HG02943 (cell line): ENCODE data around the gene OR2M7.
"Not testable (repeated sequence)": the region's sequence is repeated elsewhere in the genome, so short reads cannot be mapped to it uniquely, and the experiment has no call there.

Experiments used
- ATAC-seq: cut with Tn5 transposase; IDR thresholded peaks from one replicate; pipeline ENCODE4 v1.9.1; 2021; ENCODE audit warnings: mild to moderate bottlenecking, low read depth, moderate library complexity; ENCODE audit not compliant: unreplicated experiment

OR2M7 gene, protein sequence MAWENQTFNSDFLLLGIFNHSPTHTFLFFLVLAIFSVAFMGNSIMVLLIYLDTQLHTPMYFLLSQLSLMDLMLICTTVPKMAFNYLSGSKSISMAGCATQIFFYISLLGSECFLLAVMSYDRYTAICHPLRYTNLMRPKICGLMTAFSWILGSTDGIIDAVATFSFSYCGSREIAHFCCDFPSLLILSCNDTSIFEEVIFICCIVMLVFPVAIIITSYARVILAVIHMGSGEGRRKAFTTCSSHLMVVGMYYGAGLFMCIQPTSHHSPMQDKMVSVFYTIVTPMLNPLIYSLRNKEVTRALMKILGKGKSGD

DNA sequence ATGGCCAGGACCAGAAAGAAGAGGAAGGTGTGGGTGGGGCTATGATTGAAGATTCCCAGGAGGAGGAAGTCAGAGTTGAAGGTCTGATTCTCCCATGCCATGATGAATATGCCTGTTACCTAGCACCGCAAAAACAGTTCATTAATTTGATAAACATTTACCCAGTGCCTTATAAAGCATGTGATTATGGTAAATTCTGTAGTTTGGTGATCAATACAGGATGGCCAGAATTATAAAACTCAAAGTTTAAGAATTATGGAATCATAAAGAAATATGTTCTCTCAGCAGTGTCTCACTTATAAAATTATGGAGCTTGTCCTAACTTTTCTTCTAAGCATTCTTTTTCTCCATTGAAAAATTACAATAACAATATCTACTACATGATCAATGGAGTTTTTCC, at the start of gene OR2M7:
Gene OR2M7, minus strand, starts transcription at position 101 of the 400 bp plus-strand sequence. Its CDS starts 0 bp downstream, at position 101.
- no peak for ATAC-seq

DNA sequence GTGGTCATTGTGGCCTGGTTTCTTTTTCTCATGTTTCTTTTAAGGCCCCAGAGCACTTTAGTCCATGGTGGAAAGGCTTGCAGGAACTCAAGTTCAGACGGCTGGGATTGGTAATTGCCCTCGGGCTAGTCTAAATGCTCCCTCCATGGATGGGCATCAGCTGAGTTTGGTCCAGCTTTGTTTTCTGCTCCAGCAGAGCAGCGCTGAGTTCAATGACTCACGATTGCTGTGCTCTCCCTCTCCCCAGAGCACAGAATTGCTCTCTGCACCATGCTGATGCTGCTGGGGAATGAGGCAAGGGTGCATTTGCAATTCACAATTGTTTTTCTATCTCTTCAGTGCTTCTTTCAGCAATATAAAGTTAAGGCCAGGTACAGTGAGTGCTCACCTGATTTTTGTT, 49.4 kb upstream of the OR2M7 start:
- no peak for ATAC-seq

DNA sequence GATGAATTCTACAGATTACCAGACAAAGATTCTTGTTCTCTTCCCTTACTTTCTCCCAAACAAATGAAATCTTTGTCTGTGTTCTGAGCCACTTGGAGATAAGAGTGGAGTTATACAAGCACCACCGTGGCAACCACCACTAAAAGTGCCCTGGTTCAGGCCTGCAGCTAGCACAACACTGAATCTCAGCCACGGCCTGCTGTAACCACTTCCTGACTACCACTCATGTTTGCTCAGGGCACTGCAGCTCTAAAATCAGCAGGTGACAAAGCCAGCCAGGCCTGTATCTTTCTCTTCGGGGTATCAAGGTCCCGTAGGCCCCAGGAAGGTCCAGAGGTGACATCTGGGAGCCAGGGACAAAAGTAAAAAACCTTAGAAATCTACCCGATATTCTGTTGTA, 48.0 kb upstream of the OR2M7 start:
- ATAC-seq = no peak

DNA sequence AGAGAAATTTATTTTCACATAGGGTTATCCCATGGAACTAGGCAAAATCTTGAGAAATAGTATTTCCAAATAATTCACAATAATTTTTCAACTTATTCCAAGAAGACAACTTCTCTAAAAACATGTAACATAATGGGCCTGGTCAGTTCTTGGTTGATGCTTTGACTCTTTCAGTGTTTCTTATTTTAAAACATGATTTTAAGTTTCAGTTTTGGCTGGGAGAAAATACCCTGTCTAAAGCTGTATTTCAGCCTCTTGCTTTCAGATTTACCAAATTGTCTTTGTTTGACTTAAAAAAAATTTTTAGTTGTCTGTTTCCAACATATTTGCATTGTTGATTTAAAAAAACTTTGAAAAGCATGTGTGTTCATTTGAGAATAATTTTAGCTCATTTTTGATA, 42.2 kb upstream of the OR2M7 start:
- ATAC-seq = no peak

DNA sequence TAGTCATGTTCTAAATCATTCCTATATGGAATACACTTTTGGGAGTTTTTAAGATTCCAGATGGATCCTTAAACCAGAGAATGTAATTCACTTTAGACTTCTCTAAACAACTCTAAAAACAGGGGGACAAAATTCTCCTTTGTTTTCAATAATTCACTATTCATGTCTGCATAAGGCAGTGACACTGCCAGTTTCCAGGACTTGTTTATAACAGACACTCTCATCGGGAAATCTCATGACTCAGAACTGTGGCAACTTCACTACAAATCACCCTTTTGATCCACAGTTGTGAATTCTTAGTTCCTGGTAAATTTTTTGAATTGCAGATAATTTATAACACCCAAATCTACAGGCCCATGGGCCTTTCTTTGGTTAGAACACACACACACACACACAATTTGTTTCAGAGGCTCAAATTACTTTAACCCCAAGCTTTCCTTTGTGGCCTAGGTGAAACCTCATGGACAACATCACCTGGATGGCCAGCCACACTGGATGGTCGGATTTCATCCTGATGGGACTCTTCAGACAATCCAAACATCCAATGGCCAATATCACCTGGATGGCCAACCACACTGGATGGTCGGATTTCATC, 36.9 kb upstream of the OR2M7 start, which contains the start of gene OR2T4:
Gene OR2T4, plus strand, starts transcription at position 545 of the 595 bp plus-strand sequence. Its CDS starts 0 bp downstream, at position 545.
- ATAC-seq = no peak

DNA sequence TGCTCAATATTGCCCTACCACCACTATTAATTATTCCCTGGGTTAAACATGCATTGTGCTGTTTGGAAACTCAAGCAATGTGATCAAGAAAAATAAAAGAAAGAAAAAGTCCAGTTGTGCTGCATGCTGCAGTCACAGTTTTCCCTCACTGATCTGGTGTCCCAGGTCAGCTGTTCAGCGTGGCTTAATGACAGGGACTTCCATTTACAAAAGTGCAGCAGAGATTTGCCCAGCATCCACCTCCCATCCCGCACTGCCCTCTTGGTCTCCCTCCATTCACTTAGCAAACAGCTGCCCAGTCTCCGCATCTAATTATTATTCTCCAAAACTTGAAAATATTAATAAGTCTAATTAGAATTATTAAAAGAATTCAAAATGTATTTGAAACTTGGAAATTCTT, 35.0 kb upstream of the OR2M7 start:
- no peak for ATAC-seq

DNA sequence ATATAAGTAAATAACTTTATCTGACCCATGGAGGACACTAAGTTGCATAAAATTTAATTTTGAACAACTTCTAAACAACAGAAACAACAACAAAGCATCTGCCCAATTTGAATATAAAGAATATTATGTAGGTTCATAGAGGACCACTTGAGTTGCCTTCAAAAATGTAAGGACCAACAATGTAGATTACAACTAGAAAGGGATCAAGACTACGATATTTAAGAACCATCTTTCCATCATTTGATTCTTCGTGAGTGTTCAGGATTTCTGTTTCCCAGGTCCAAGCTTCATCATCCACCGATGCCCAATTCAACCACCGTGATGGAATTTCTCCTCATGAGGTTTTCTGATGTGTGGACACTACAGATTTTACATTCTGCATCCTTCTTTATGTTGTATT, 24.1 kb upstream of the OR2M7 start, which contains the start of gene OR14C36:
Gene OR14C36, plus strand, starts transcription at position 301 of the 400 bp plus-strand sequence. Its CDS starts 0 bp downstream, at position 301.
- ATAC-seq = no peak

DNA sequence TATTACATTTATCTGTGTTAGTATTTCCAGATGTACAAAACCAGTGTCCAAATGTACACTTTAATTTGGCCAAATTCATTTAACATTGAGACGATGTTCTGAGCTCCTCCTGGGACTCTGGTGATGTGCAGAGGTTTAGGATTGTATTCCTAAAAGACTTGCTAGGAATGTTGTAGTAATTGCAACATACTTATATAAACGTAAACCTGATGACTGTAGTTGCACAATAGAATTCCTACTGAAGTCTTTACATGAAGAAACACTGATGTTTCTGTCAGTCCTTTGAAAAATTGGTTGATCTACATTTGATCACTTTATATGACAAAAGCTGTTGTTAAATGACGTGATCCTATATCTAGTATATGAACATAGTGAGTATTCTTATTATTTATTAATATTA, 19.1 kb upstream of the OR2M7 start:
- no peak for ATAC-seq

DNA sequence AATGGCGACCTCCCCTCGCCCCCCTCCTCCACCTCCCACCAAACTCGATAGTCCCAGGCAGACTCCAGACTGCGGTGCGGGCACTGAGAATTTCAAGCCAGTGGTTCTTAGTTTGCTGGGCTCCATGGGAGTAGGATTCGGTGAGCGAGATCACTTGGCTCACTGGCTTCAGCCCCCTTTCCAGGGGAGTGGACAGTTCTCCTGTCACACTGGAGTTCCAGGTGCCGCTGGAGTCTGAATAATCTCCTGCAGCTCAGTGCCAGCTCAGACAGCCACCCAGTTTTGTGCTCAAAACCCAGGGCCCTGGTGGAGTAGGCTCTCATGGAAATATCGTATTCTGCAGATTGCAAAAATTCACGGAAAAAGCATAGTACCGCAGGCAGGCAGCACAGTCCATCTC, 7.6 kb downstream of the OR2M7 start:
- no peak for ATAC-seq

DNA sequence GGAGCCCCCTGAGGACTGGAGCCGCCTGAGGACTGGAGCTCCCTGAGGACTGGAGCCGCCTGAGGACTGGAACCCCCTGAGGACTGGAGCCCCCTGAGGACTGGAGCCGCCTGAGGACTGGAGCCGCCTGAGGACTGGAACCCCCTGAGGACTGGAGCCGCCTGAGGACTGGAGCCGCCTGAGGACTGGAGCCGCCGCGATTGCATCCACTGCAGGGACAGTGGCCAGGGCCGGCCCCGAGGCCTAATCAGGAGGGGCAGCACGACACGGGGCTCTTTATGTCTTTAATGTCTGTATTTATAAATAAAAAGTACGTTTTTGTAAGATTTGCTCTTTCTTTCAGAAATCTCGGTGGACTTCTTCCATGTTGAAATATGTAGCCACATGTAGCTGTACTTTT, 17.6 kb downstream of the OR2M7 start:
- not testable (repeated sequence) for ATAC-seq

DNA sequence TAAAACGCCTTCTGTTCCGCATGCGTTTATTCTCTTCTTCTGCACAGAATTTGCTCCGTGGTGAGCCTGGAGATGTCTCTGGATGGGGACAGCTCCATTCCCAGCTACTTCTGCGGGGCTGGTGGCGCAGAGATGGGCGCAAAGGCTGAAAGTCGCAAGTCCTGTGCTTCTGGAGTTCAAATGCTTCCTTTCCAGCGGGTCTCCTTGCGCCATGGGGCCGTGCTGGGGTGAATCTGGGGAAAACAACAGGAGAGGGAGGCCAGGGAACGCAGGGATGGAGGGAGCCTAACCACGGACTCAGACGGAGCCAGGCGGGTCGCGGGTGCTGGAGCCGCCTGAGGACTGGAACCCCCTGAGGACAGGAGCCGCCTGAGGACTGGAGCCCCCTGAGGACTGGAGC, 18.3 kb downstream of the OR2M7 start:
- no peak for ATAC-seq

DNA sequence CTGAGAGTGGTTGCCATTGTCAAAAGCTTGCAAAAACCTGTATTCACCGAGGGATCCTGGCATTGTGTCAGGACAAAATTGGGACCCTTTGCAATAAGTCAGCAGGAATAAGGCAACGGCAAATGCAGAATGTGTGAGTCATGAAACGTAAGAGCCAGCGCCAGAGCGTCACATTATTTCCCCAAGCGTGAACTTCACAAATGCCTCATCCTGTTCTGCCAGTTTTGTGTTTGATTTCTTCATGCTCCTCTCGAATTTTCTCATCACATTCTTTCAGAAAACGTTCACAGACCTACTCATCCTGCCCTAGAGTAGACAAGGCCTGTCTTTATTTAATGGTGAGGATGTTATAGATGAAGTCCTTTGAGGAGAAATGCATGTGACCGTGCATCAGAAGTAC, 18.7 kb downstream of the OR2M7 start:
- not testable (repeated sequence) for ATAC-seq

DNA sequence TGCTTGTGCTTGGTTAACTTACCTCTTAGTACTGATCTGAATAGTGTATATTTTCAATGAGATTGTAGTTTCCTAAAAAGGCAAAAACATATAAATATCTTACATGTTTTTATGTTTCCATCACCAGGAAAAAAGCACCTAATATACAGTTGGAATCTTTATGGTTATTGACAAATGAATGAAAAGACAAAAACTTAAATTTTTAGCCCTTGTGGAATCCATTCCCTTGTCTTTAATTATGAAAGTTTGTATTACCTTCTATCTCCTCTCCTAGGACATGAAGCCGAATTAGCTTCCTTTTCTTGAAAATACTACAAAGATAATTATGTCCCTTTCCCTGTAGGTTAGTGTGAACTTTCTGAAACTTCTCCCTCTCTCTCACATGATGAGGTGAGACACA, 21.0 kb downstream of the OR2M7 start, which contains the start of gene OR2T12:
Gene OR2T12, minus strand, starts transcription at position 101 of the 400 bp plus-strand sequence. CDS start 7,846 bp downstream, outside the sequence.
- no peak for ATAC-seq

DNA sequence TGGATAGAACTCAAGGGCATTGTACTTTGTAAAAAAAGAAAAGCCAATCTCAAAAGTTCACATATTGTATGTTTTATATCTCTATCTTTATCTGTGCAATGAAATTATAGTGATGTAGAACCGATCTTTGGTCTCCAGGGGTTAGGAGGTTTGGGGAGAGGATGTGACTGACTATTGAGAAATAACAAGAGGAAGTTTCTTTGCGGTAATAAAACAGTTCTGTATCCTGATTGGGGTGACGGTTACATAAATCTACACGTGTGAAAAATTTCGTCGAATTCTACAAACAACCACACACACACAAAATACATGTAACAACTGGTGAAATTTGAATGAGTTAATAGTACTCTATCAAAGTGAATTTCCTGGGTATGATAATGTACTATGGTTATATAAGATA, 36.0 kb downstream of the OR2M7 start:
- ATAC-seq = no peak

DNA sequence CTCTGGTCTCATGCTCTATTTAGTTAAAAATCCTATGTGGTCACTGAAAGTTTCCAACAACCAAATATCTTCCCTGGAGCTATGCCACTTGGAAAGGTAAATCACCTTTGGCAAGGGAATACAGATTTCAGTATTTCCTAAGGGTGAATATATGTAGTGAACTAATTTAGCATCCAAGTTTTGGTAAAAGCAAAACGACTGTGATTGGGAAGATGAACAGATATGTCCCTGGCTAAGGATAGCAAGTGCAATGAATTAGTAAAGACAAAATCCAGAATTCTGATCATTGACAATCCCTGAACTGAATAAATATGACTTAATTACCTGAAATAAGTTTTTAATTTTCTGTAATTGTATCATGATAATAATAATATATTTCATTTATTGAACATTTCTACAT, 46.5 kb downstream of the OR2M7 start, which contains the start of gene OR2T33:
Gene OR2T33, minus strand, starts transcription at position 101 of the 400 bp plus-strand sequence. CDS start 4,162 bp downstream, outside the sequence.
- ATAC-seq = no peak
